Measurements from ENCODE around the gene TSPAN16. TPM values are rescaled to one million over a fixed set of nuclear protein-coding genes. Genes with fewer than 3 reads are reported as not detected.

TSPAN16 gene
- not detected for total RNA-seq

GRCh38 chr19:11295665-11296245 lies at the start of gene TSPAN16:
Gene TSPAN16, plus strand, starts transcription at chr19:11296160. Its CDS starts 138 bp downstream, at chr19:11296298.
- DNase-seq (ENCODE audit: low spot score in 2 of 2) (no peak), FAIRE-seq (no peak)

- FAIRE-seq (no peak), DNase-seq (ENCODE audit: low spot score in 2 of 2) (no peak)
Measured at GRCh38 chr19:11246941-11247340, 49.0 kb upstream of the TSPAN16 start.

DNA sequence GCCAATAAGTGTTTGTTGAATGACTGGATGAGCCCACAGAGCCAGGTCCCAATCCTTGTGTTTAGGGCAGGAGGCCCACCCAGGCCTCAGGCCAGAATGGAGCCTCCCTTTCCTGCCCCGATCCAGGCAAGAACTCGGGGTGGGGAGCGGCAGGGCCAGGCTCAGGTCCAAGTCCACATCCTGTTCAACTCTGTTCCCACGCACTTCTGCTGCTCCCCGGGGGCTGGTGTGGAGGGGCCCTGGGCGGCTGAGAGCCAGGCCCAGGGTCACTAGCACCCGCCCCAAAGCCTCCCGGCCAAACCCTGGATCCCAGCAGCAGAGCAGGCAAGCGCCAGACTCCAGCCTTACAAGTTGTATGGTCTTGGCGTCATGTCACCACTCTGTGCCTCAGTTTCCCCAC lies 48.6 kb upstream of the TSPAN16 start:
- DNase-seq (ENCODE audit: low spot score in 2 of 2) (peak in 1 of 2 donors; percentile 43), FAIRE-seq (no peak)

- FAIRE-seq: no peak
- DNase-seq (ENCODE audit: low spot score in 2 of 2): no peak
Measured at GRCh38 chr19:11247934-11248333, 48.0 kb upstream of the TSPAN16 start.

- DNase-seq (ENCODE audit: low spot score in 2 of 2): no peak
- FAIRE-seq: no peak
Measured at GRCh38 chr19:11248852-11249251, 47.1 kb upstream of the TSPAN16 start.

GRCh38 chr19:11251217-11251616 lies 44.7 kb upstream of the TSPAN16 start:
- no peak for DNase-seq (ENCODE audit: low spot score in 2 of 2)
- FAIRE-seq: no peak

- DNase-seq (ENCODE audit: low spot score in 2 of 2): no peak
- FAIRE-seq: no peak
Measured at GRCh38 chr19:11251650-11252314, 44.2 kb upstream of the TSPAN16 start.

- FAIRE-seq (no peak), DNase-seq (ENCODE audit: low spot score in 2 of 2) (no peak)
Measured at GRCh38 chr19:11252665-11253355, 43.1 kb upstream of the TSPAN16 start.

DNA sequence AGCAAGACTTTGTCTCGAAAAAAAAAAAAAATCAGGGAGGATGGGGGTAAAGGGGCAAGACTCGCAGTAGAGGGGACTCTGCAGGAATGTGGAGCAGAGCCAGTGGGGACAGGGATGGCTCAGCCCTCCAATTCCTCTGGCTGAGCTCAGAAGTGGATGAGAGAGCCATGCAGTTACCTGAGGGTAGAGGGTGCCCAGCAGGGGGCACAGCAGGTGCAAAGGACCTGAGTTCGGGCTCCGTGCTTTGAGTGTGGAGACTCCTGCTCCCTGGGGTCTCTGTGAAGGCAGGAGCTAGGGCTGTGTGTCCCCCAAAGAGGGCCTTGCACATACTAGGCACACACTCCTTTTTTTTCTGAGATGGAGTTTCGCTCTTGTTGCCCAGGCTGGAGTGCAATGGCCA lies 41.3 kb upstream of the TSPAN16 start:
- FAIRE-seq: no peak
- DNase-seq (ENCODE audit: low spot score in 2 of 2): no peak

- DNase-seq (ENCODE audit: low spot score in 2 of 2) (no peak), FAIRE-seq (no peak)
Measured at GRCh38 chr19:11256189-11256588, 39.8 kb upstream of the TSPAN16 start.

DNA sequence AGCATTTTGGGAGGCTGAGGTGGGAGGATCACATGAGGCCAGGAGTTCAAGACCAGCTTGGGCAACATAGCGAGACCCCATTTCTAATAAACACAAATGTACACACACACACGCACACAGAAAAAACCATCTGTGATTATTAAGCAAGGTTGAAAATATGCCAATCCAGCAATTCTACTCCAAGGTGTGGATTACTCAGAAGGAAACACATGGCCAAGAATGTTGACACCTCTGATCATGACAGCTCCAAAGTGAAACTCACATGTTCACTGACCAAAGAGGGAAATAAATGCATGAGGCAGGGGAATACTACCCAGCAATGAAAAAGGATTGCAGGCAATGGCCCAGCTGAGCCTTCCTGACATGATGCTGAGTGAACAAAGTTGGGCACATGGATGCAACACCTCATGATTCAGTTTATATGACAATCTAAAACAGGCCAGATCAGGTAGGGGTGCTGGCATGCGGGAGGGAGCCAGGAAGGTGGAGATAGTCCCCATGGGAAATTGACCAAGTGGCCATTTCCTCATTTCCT lies 38.0 kb upstream of the TSPAN16 start:
- no peak for DNase-seq (ENCODE audit: low spot score in 2 of 2)
- no peak for FAIRE-seq

- FAIRE-seq: no peak
- DNase-seq (ENCODE audit: low spot score in 2 of 2): no peak
Measured at GRCh38 chr19:11260996-11261395, 35.0 kb upstream of the TSPAN16 start.

DNA sequence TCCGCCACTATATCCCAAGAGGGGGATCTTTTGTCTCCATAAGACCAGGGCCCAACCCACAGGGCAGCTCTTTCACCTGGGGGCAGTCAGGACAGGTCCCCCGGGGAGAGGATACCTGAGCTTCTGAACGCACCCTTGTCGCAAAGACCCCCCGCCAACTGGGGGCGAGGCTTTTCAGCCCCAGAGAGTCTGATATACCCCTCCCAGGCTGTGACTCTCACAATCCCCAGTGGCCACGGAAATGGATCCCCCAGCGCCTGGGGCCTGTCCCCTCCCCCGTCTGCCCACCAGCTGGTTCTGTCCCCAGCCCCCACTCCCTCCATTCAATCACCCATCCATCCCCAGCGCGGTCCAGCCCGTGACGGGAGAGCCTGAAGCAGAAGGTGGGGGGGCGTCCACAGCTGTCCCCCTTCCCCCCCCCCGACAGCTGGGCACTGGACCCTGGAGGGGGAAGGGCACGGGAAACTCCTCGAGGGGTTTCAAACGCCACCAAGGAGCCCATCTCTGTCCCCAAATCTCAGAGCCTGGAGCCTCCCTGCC lies 34.5 kb upstream of the TSPAN16 start:
- DNase-seq (ENCODE audit: low spot score in 2 of 2) (no peak), FAIRE-seq (no peak)

DNA sequence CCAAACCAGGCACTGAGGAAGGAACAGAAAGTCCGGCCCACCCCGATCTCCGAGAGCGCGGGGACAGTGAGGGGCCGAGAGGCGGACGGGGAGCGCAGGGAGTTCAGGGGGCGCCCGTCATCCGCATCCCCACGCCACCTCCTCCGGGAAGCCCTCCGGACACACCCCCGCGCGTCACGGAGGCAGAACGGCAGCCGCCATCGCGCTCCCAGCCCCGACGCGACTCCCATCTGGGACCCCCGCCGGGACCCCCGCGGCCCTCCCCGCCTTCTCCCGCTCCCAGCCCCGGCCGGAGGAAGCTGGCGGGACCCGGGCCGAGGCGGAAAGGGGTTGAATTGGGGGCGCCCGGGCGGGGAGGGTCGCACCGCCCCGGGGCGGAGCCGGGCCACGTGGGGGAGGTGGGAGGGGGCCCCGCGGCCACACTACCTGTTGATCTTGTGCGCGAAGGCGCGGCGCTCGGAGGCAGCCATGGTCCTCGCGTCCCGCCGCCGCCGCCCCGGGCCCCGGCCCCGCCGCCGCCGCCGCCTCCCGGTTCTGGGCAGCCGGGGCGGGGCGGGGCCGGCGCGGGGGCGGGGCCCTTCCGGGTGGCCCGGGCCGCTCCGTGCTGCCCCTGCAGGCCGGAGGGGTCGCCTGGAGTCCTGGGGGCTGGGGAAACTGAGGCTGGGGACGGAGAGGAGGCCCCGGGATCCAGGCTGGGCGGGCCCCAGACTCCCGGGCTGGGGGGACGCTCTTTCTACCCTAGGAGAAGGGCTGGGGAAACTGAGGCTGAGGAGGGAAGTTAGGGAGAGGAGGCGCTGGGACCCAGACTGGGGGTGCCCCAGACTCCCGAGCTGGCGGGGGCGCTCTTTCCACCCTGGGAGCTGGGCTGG lies 33.8 kb upstream of the TSPAN16 start, which contains the start of gene DOCK6:
Gene DOCK6, minus strand, starts transcription at position 554 of the 869 bp plus-strand sequence. Its CDS starts 84 bp downstream, at position 470.
- FAIRE-seq (no peak), DNase-seq (ENCODE audit: low spot score in 2 of 2) (peak; percentile 57 to 68)

- no peak for FAIRE-seq
- DNase-seq (ENCODE audit: low spot score in 2 of 2): no peak
Measured at GRCh38 chr19:11263726-11264125, 32.2 kb upstream of the TSPAN16 start.

- no peak for FAIRE-seq
Measured at GRCh38 chr19:11264452-11265176, 31.3 kb upstream of the TSPAN16 start.

GRCh38 chr19:11265177-11265784 lies 30.7 kb upstream of the TSPAN16 start:
- FAIRE-seq (no peak), DNase-seq (ENCODE audit: low spot score in 2 of 2) (no peak)

More at GRCh38 chr19:11264452-11265176, 31.3 kb upstream of the TSPAN16 start:
- no peak for DNase-seq (ENCODE audit: low spot score in 2 of 2)

DNA sequence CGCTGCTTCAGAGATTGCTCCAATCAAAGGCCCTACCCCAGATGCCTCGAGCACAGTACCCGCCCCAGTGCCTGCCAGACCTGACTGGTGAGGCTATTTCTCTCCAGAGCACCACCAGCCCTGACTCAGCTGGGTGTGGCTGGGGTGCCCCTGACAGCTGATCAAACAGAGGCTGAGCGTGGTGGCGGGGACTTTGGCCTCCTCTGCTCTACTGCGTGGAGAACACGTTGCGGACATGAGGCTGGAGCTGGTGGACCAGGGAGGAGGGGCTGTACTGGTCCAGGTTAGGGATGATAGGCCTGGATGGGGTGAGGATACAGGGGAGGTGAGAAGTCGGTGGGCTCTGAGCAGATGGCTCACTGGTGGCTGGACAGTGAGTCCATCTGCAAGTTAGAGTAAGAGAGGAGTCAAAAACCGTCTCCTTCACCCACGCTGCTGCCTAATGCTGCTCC lies 30.1 kb upstream of the TSPAN16 start:
- DNase-seq (ENCODE audit: low spot score in 2 of 2): no peak
- FAIRE-seq: no peak

All from frontal cortex (tissue), 4 donors.